ENCODE data around the gene NTSR1.

NTSR1 gene

GRCh38 chr20:62693524-62693922 lies 15.1 kb upstream of the NTSR1 start:
- Histone ChIP-seq H3K4me2 (ENCODE audit: low read depth, low read length, poor library complexity, severe bottlenecking) (no peak overlapping the region), H3K4me1 (ENCODE audit: insufficient read depth, low read length, poor library complexity, severe bottlenecking) (no peaks in the 10 kb centered on the region), H3K9ac (ENCODE audit: low read depth, low read length, poor library complexity, severe bottlenecking) (no peak overlapping the region), H3F3A (ENCODE audit: low read depth) (no peaks in the 10 kb centered on the region), H3K4me3 (ENCODE audit: low read length, poor library complexity, severe bottlenecking) (no peak overlapping the region), H4K20me1 (ENCODE audit: insufficient read depth, low read length, poor library complexity, severe bottlenecking) (no peaks in the 10 kb centered on the region), H3K9me2 (replicated peaks; ENCODE audit: low read depth, low read length) (no peaks in the 10 kb centered on the region), H3K9me3 (ENCODE audit: insufficient read depth, low read depth, low read length) (no peaks in the 10 kb centered on the region), H3K36me3 (ENCODE audit: insufficient read depth, low read length) (no peaks in the 10 kb centered on the region), H3K79me2 (ENCODE audit: insufficient read depth, low read length) (no peaks in the 10 kb centered on the region), H2AFZ (ENCODE audit: low read length) (no peak overlapping the region), H3K27me3 (ENCODE audit: insufficient read depth, low read length, poor library complexity, severe bottlenecking) (no peaks in the 10 kb centered on the region)
- no peak for TF ChIP-seq CTCF (conservative IDR thresholded peaks at IDR 0.05; ENCODE audit: low read length)

- no peaks in the 10 kb centered on the region for H3K27me3 ChIP-seq (ENCODE audit: insufficient read depth, low read length, poor library complexity, severe bottlenecking)
- no peak overlapping the region for H3K4me2 ChIP-seq (ENCODE audit: low read depth, low read length, poor library complexity, severe bottlenecking)
Measured at GRCh38 chr20:62694106-62694505, 14.5 kb upstream of the NTSR1 start.

GRCh38 chr20:62694868-62695267 lies 13.8 kb upstream of the NTSR1 start:
- no peak overlapping the region for H3K9ac ChIP-seq (ENCODE audit: low read depth, low read length, poor library complexity, severe bottlenecking)
- no peaks in the 10 kb centered on the region for H3K9me3 ChIP-seq (ENCODE audit: insufficient read depth, low read depth, low read length)
- TF ChIP-seq CTCF (conservative IDR thresholded peaks at IDR 0.05; ENCODE audit: low read length) = no peak
- TF ChIP-seq EZH2phosphoT487 (IDR thresholded peaks at IDR 0.05; ENCODE audit: borderline replicate concordance) = no peak
- no peaks in the 10 kb centered on the region for H3K4me1 ChIP-seq (ENCODE audit: insufficient read depth, low read length, poor library complexity, severe bottlenecking)
- H3K27me3 ChIP-seq (ENCODE audit: insufficient read depth, low read length, poor library complexity, severe bottlenecking) = no peaks in the 10 kb centered on the region
- H3K4me2 ChIP-seq (ENCODE audit: low read depth, low read length, poor library complexity, severe bottlenecking) = no peak overlapping the region
- no peak overlapping the region for H2AFZ ChIP-seq (ENCODE audit: low read length)
- no peaks in the 10 kb centered on the region for H3K9me2 ChIP-seq (replicated peaks; ENCODE audit: low read depth, low read length)
- H3F3A ChIP-seq (ENCODE audit: low read depth) = no peaks in the 10 kb centered on the region
- no peaks in the 10 kb centered on the region for H4K20me1 ChIP-seq (ENCODE audit: insufficient read depth, low read length, poor library complexity, severe bottlenecking)
- no peak overlapping the region for H3K4me3 ChIP-seq (ENCODE audit: low read length, poor library complexity, severe bottlenecking)
- no peaks in the 10 kb centered on the region for H3K79me2 ChIP-seq (ENCODE audit: insufficient read depth, low read length)
- no peaks in the 10 kb centered on the region for H3K36me3 ChIP-seq (ENCODE audit: insufficient read depth, low read length)

More at GRCh38 chr20:62694106-62694505, 14.5 kb upstream of the NTSR1 start:
- H3K36me3 ChIP-seq (ENCODE audit: insufficient read depth, low read length) = no peaks in the 10 kb centered on the region
- H2AFZ ChIP-seq (ENCODE audit: low read length) = no peak overlapping the region
- no peaks in the 10 kb centered on the region for H4K20me1 ChIP-seq (ENCODE audit: insufficient read depth, low read length, poor library complexity, severe bottlenecking)
- no peaks in the 10 kb centered on the region for H3K9me3 ChIP-seq (ENCODE audit: insufficient read depth, low read depth, low read length)
- H3K9ac ChIP-seq (ENCODE audit: low read depth, low read length, poor library complexity, severe bottlenecking) = no peak overlapping the region
- no peak overlapping the region for H3K4me3 ChIP-seq (ENCODE audit: low read length, poor library complexity, severe bottlenecking)
- H3K79me2 ChIP-seq (ENCODE audit: insufficient read depth, low read length) = no peaks in the 10 kb centered on the region
- TF ChIP-seq CTCF (conservative IDR thresholded peaks at IDR 0.05; ENCODE audit: low read length) (0 out of 2 replicates have a peak, but pooled peaks have one; percentile 14), EZH2phosphoT487 (IDR thresholded peaks at IDR 0.05; ENCODE audit: borderline replicate concordance) (no peak)
- H3K4me1 ChIP-seq (ENCODE audit: insufficient read depth, low read length, poor library complexity, severe bottlenecking) = no peaks in the 10 kb centered on the region
- no peaks in the 10 kb centered on the region for H3K9me2 ChIP-seq (replicated peaks; ENCODE audit: low read depth, low read length)
- no peaks in the 10 kb centered on the region for H3F3A ChIP-seq (ENCODE audit: low read depth)

All from Loucy (cell line).